Upper lobe of right lung (tissue), 1 donor: ENCODE data around the gene RNF17. TPM values are rescaled to one million over a fixed set of nuclear protein-coding genes. Genes with fewer than 3 reads are reported as not detected.
A peak's percentile ranks its signal among the peaks of the same experiment; 100 is the strongest.

Experiments
- ATAC-seq: fragments of 200-7000 bp; cut with Tn5 transposase; one replicate; pipeline ENCODE4 v1.9.1; 2020; ENCODE audit warnings: mild to moderate bottlenecking, moderate library complexity
- DNase-seq: peaks from one replicate; pipeline ENCODE4 v3.0.0-alpha.2; 2020
- H3K27ac ChIP-seq: fragments of 200-600 bp; one replicate; pipeline ENCODE4 v1.8.0; 2022
- H3K27me3 ChIP-seq: fragments of 200-600 bp; one replicate; pipeline ENCODE4 v1.8.0; 2022; ENCODE audit warnings: mild to moderate bottlenecking
- H3K36me3 ChIP-seq: fragments of 200-600 bp; one replicate; pipeline ENCODE4 v1.8.0; 2022
- H3K4me1 ChIP-seq: fragments of 200-600 bp; one replicate; pipeline ENCODE4 v1.8.0; 2022
- H3K4me3 ChIP-seq: fragments of 200-600 bp; one replicate; pipeline ENCODE4 v1.8.0; 2022; ENCODE audit warnings: mild to moderate bottlenecking
- H3K9me3 ChIP-seq: fragments of 200-600 bp; one replicate; pipeline ENCODE4 v1.8.0; 2022
- intact Hi-C: fragments of 100-400 bp; cut with DNase I; formaldehyde crosslinking; loops from one replicate; pipeline ENCODE4 v1.11.0; 2022
- total RNA-seq: library from RNA; stranded (reverse); fragmentation: NEBNext Ultra II Directional; extraction: Animal tissue kit (Norgen Biotek cat#: 25700); gene quantifications from one replicate; pipeline ENCODE4 v1.2.1, GENCODE V29; 2021
- TF ChIP-seq, protein P1 (sequence below): fragments of 200-600 bp; IDR thresholded peaks from one replicate; pipeline ENCODE4 v1.8.0; 2022; ENCODE audit warnings: antibody characterized with exemption
- donor health status: DM: no; HTN: yes; CAD: no; lungs with severe emphysema.

The RNF17 gene
- total RNA-seq, 1 donor from 2014 or later: not detected

- intact Hi-C loops: no loop called here
- no peak for DNase-seq
- ATAC-seq: no peak
Measured at GRCh38 chr13:24740014-24740890, 23.7 kb upstream of the RNF17 start.

GRCh38 chr13:24741016-24741662 lies 22.8 kb upstream of the RNF17 start:
- intact Hi-C loops: no loop called here
- DNase-seq: no peak
- Histone ChIP-seq H3K9me3 (no peaks in the 10 kb centered on the region), H3K4me1 (no peaks in the 10 kb centered on the region), H3K27ac (no peak overlapping the region), H3K27me3 (peaks cover 5% of the 10 kb centered on the region), H3K4me3 (no peak overlapping the region), H3K36me3 (no peaks in the 10 kb centered on the region)
- TF ChIP-seq, protein P1, sequence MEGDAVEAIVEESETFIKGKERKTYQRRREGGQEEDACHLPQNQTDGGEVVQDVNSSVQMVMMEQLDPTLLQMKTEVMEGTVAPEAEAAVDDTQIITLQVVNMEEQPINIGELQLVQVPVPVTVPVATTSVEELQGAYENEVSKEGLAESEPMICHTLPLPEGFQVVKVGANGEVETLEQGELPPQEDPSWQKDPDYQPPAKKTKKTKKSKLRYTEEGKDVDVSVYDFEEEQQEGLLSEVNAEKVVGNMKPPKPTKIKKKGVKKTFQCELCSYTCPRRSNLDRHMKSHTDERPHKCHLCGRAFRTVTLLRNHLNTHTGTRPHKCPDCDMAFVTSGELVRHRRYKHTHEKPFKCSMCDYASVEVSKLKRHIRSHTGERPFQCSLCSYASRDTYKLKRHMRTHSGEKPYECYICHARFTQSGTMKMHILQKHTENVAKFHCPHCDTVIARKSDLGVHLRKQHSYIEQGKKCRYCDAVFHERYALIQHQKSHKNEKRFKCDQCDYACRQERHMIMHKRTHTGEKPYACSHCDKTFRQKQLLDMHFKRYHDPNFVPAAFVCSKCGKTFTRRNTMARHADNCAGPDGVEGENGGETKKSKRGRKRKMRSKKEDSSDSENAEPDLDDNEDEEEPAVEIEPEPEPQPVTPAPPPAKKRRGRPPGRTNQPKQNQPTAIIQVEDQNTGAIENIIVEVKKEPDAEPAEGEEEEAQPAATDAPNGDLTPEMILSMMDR: peak; percentile 25
- ATAC-seq: peak; percentile 25

More at GRCh38 chr13:24740014-24740890, 23.7 kb upstream of the RNF17 start:
- H3K9me3 ChIP-seq: no peaks in the 10 kb centered on the region
- H3K36me3 ChIP-seq: no peaks in the 10 kb centered on the region
- H3K4me1 ChIP-seq: no peaks in the 10 kb centered on the region
- no peak overlapping the region for H3K27ac ChIP-seq
- TF ChIP-seq, protein P1: no peak
- no peak overlapping the region for H3K4me3 ChIP-seq
- H3K27me3 ChIP-seq: no peaks in the 10 kb centered on the region

DNA sequence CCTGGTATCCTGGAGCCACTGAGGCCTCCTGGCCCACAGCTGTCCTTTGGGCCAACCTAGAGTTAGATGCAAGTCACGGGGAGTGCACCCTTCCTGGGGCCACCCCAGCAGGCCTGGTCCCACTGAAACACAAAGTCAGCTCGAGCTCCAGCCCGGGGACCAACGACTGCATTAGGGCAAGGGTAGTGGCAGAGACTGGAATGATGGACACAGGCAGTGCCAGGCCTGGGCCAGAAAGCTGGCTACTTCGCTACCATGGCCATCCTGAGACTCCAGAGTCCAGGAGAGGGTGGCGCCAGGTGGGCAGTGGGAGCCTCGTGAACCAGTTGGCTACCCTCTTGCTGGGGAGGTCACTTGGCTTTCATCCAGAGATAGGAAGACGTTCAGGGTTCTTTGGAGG lies 22.2 kb upstream of the RNF17 start:
- peaks cover 11% of the 10 kb centered on the region for H3K27me3 ChIP-seq
- H3K4me1 ChIP-seq: peaks cover 3% of the 10 kb centered on the region
- no peaks in the 10 kb centered on the region for H3K9me3 ChIP-seq
- intact Hi-C loops: no loop called here
- H3K36me3 ChIP-seq: no peaks in the 10 kb centered on the region
- no peak overlapping the region for H3K4me3 ChIP-seq
- TF ChIP-seq, protein P1: no peak
- no peak overlapping the region for H3K27ac ChIP-seq
- ATAC-seq (no peak), DNase-seq (no peak)

GRCh38 chr13:24742294-24742693 lies 21.7 kb upstream of the RNF17 start:
- H3K27ac ChIP-seq: no peak overlapping the region
- TF ChIP-seq, protein P1: no peak
- peaks cover 16% of the 10 kb centered on the region for H3K27me3 ChIP-seq
- DNase-seq (no peak), ATAC-seq (no peak)
- intact Hi-C loops: no loop called here
- H3K9me3 ChIP-seq: no peaks in the 10 kb centered on the region
- no peak overlapping the region for H3K4me3 ChIP-seq
- no peaks in the 10 kb centered on the region for H3K36me3 ChIP-seq
- peaks cover 8% of the 10 kb centered on the region for H3K4me1 ChIP-seq

DNA sequence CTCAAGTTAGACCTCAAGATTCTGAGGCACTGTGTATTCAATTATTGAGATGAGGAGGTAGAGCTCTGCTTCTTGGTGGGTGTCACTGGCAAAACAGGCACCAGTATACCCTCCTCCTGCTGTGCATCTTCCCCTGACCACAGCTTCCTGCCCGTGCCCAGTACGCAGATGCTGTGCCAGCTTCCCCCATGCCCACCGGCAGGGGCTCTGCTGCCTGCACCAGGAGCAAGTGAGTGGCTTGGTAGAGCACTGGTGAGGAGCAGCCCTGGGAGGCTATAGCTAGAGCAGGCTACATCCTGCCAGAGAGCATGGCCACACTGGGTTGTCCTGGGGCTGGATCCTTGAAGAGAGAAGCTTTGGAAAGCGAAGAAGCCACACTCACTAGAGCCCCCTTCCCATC lies 21.0 kb upstream of the RNF17 start:
- TF ChIP-seq, protein P1: no peak
- Histone ChIP-seq H3K27ac (no peak overlapping the region), H3K4me1 (peaks cover 11% of the 10 kb centered on the region), H3K27me3 (peaks cover 23% of the 10 kb centered on the region), H3K9me3 (no peaks in the 10 kb centered on the region), H3K36me3 (no peaks in the 10 kb centered on the region), H3K4me3 (no peak overlapping the region)
- no peak for DNase-seq
- ATAC-seq: no peak
- intact Hi-C loops: no loop called here
